ENCODE results near the gene CD276.
"Not testable (repeated sequence)": the region's sequence is repeated elsewhere in the genome, so short reads cannot be mapped to it uniquely, and the experiment has no call there.

CD276 gene

GRCh38 chr15:73700041-73700842 is 16.1 kb downstream of the CD276 start:
- H3K4me3 ChIP-seq (replicated peaks; ENCODE audit: low read depth, low read length) = no peak overlapping the region
- DNase-seq (ENCODE audit: extremely low read depth, low read depth) = no peak
- TF ChIP-seq CTCF (IDR thresholded peaks at IDR 0.05; ENCODE audit: low read depth, low read length, missing control alignments) = peak; percentile 93

- not testable (repeated sequence) for H3K4me3 ChIP-seq (replicated peaks; ENCODE audit: low read depth, low read length); DNase-seq (ENCODE audit: extremely low read depth, low read depth)
Measured at GRCh38 chr15:73702311-73703239, 18.4 kb downstream of the CD276 start.

GRCh38 chr15:73703601-73704000 is 19.4 kb downstream of the CD276 start:
- H3K4me3 ChIP-seq (replicated peaks; ENCODE audit: low read depth, low read length); DNase-seq (ENCODE audit: extremely low read depth, low read depth): not testable (repeated sequence)

- not testable (repeated sequence) for DNase-seq (ENCODE audit: extremely low read depth, low read depth); H3K4me3 ChIP-seq (replicated peaks; ENCODE audit: low read depth, low read length)
Measured at GRCh38 chr15:73704142-73704868, 20.1 kb downstream of the CD276 start.

- H3K4me3 ChIP-seq (replicated peaks; ENCODE audit: low read depth, low read length) = no peak overlapping the region
- peak; percentile 88 for TF ChIP-seq CTCF (IDR thresholded peaks at IDR 0.05; ENCODE audit: low read depth, low read length, missing control alignments)
- no peak for DNase-seq (ENCODE audit: extremely low read depth, low read depth)
Measured at GRCh38 chr15:73704869-73705645, 20.9 kb downstream of the CD276 start.

GRCh38 chr15:73708691-73709090 is 24.5 kb downstream of the CD276 start:
- H3K4me3 ChIP-seq (replicated peaks; ENCODE audit: low read depth, low read length) = no peak overlapping the region
- no peak for TF ChIP-seq CTCF (IDR thresholded peaks at IDR 0.05; ENCODE audit: low read depth, low read length, missing control alignments)
- no peak for DNase-seq (ENCODE audit: extremely low read depth, low read depth)

GRCh38 chr15:73709241-73709640 is 25.1 kb downstream of the CD276 start:
- TF ChIP-seq CTCF (IDR thresholded peaks at IDR 0.05; ENCODE audit: low read depth, low read length, missing control alignments) = no peak
- no peak for DNase-seq (ENCODE audit: extremely low read depth, low read depth)
- no peak overlapping the region for H3K4me3 ChIP-seq (replicated peaks; ENCODE audit: low read depth, low read length)

Data from HFF-Myc (cell line).